Activated T-helper 9 cell treated with anti-CD3 and anti-CD28 coated beads, Interleukin-2, amount 50 U/mL, for 16 hours (primary cell): ENCODE results near the gene HSPB6.
"Not testable (repeated sequence)": the region's sequence is repeated elsewhere in the genome, so short reads cannot be mapped to it uniquely, and the experiment has no call there.

ENCODE experiments used
- DNase-seq: peaks from one replicate; pipeline ENCODE4 v3.0.0-alpha.2; 2020; ENCODE audit warnings: low read depth

HSPB6 gene

DNA sequence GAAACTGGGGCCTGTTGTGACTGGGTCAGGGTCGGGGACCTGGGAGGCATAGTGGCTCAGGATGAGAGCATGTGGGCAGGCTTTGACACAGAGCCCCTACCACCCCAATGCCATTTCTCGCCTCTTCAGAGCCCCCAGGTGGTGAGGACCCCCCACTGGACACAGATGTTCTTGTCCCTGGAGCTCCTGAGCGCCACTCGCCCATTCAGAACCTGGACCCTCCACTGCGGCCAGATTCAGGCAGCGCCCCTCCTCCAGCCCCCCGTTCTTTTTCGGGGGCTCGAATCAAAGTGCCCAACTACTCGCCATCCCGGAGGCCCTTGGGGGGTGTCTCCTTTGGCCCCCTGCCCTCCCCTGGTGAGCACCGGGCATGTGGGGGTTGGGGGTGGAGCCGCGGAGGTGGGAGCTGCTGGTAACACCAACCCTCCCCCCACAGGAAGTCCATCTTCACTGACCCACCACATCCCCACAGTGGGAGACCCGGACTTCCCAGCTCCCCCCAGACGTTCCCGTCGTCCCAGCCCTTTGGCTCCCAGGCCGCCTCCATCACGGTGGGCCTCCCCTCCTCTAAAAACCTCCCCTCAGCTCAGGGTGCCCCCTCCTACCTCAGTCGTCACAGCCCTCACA is 24.9 kb downstream of the HSPB6 start:
- DNase-seq: no peak

- no peak for DNase-seq
Observed at GRCh38 chr19:35731353-35731752, 25.5 kb downstream of the HSPB6 start.

DNA sequence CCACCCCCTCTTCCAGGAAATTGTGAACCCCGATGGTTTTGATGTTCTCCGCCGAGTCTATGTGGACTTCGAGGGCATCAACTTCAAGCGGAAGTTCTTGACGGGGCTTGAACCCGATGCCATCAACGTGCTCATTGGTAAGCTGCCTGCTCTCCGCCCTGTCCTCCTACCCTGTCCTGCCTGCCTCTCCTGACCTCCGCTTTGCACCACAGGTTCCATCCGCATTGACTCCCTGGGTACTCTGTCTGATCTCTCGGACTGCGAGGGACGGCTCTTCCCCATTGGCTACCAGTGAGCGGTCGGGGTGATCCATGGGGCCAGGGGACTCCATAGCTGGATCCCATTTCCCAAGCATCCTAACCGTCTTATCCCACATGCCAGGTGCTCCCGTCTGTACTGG is 26.5 kb downstream of the HSPB6 start:
- no peak for DNase-seq

DNA sequence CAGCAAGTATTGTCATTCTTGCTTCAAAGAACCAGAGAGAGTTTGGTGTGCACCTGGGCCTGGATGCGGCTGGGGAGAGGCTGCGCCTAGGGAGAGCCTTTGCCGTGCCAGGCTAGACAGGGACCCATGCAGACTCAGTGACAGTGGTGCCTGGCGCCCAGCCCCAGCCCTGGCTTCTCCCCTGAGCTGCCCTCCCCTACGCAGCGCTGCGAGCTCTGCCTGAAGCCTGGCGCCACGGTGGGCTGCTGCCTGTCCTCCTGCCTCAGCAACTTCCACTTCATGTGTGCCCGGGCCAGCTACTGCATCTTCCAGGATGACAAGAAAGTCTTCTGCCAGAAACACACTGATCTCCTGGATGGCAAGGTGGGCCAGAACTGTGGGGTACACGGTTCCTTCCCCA is 27.1 kb downstream of the HSPB6 start:
- no peak for DNase-seq

- no peak for DNase-seq
Observed at GRCh38 chr19:35729021-35729420, 27.8 kb downstream of the HSPB6 start.

GRCh38 chr19:35727956-35728706 is 28.7 kb downstream of the HSPB6 start:
- DNase-seq: no peak

DNA sequence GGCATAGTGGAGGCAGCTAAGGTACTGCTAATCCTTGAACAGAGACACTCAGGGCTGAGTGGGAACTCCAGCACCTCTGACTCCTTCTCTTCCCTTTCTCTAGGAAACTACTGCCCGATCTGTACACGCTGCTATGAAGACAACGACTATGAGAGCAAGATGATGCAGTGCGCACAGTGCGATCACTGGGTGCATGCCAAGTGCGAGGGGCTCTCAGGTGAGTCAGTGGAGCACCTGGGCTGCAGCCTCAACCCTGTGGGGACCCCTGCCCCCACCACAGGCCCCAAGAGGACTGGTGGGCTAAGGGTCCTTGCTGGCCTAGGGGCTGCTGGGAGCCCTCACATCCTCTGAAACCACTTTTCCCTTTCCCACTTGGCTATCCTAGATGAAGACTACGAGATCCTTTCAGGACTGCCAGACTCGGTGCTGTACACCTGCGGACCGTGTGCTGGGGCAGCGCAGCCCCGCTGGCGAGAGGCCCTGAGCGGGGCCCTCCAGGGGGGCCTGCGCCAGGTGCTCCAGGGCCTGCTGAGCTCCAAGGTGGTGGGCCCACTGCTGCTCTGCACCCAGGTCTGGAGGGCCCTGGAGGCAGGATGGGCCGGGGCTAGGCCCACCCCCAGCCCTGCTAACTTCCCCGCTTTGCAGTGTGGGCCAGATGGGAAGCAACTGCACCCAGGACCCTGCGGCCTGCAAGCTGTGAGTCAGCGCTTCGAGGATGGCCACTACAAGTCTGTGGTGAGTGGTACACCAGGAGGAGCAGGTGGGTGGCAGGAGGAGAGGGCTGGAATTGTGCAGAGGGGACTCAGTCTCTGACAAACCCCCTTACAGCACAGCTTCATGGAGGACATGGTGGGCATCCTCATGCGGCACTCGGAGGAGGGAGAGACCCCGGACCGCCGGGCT is 29.5 kb downstream of the HSPB6 start:
- DNase-seq: no peak

GRCh38 chr19:35725216-35725861 is 31.5 kb downstream of the HSPB6 start:
- DNase-seq: no peak

- no peak for DNase-seq
Observed at GRCh38 chr19:35724560-35724959, 32.3 kb downstream of the HSPB6 start.

GRCh38 chr19:35724132-35724531 is 32.7 kb downstream of the HSPB6 start:
- not testable (repeated sequence) for DNase-seq

DNA sequence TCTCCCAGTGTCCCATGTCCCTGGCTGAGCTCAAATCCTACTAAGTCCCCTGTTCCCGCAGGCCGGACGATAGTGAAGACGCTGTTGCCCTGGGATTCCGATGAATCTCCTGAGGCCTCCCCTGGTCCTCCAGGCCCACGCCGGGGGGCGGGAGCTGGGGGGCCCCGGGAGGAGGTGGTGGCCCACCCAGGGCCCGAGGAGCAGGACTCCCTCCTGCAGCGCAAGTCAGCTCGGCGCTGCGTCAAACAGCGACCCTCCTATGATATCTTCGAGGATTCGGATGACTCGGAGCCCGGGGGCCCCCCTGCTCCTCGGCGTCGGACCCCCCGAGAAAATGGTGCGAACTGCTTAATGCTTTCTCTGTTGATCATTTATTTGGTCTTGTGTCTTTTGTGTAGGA is 33.2 kb downstream of the HSPB6 start:
- no peak for DNase-seq

- DNase-seq: no peak
Observed at GRCh38 chr19:35722897-35723296, 33.9 kb downstream of the HSPB6 start.

GRCh38 chr19:35722461-35722860 is 34.4 kb downstream of the HSPB6 start:
- no peak for DNase-seq

DNA sequence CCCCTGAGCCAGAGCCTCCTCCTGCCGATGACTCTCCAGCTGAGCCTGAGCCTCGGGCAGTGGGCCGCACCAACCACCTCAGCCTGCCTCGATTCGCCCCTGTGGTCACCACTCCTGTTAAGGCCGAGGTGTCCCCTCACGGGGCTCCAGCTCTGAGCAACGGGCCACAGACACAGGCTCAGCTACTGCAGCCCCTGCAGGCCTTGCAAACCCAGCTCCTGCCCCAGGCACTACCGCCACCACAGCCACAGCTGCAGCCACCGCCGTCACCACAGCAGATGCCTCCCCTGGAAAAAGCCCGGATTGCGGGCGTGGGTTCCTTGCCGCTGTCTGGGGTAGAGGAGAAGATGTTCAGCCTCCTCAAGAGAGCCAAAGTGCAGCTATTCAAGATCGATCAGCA is 35.5 kb downstream of the HSPB6 start:
- no peak for DNase-seq

DNA sequence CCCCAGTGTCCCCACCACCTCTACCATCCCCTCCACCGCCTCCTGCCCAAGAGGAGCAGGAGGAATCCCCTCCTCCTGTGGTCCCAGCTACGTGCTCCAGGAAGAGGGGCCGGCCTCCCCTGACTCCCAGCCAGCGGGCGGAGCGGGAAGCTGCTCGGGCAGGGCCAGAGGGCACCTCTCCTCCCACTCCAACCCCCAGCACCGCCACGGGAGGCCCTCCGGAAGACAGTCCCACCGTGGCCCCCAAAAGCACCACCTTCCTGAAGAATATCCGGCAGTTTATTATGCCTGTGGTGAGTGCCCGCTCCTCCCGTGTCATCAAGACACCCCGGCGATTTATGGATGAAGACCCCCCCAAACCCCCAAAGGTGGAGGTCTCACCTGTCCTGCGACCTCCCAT is 36.2 kb downstream of the HSPB6 start:
- DNase-seq: no peak

DNA sequence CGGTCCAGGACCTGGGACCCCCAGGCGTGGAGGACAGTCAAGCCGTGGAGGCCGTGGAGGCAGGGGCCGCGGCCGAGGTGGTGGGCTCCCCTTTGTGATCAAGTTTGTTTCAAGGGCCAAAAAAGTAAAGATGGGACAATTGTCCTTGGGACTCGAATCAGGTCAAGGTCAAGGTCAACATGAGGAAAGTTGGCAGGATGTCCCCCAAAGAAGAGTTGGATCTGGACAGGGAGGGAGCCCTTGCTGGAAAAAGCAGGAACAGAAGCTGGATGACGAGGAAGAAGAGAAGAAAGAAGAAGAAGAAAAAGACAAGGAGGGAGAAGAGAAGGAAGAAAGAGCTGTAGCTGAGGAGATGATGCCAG is 36.7 kb downstream of the HSPB6 start:
- DNase-seq: no peak

DNA sequence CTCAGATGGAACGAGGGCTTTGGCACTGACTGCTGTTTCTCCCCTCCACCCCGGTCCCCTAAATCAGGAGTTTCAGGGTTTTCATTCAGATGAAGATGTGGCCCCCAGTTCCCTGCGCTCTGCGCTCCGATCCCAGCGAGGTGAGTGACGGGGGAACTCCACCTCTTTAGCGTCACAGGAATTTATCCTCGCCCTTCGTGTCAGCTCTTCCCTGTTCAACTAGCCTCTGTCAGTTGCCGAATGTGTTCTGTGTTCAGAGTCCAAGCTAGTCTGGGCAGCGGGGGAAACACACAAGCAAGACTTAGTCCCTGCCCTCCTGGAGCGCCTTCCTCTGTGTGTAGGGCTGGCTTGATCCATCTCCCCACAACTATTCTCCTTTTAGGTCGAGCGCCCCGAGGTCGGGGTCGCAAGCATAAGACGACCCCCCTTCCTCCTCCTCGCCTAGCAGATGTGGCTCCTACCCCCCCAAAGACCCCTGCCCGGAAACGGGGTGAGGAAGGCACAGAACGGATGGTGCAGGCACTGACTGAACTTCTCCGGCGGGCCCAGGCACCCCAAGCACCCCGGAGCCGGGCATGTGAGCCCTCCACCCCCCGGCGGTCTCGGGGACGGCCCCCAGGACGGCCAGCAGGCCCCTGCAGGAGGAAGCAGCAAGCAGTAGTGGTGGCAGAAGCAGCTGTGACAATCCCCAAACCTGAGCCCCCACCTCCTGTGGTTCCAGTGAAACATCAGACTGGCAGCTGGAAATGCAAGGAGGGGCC is 37.2 kb downstream of the HSPB6 start:
- no peak for DNase-seq

GRCh38 chr19:35718345-35719041 is 38.3 kb downstream of the HSPB6 start:
- peak; percentile 43 for DNase-seq

GRCh38 chr19:35717665-35718344 is 39.0 kb downstream of the HSPB6 start, which contains the start of gene KMT2B:
KMT2B (plus strand) TSS chr19:35718003; CDS start chr19:35718019, 16 bp downstream.
- DNase-seq: no peak
